ENCODE data around the gene HDAC9.

Gene HDAC9

DNA sequence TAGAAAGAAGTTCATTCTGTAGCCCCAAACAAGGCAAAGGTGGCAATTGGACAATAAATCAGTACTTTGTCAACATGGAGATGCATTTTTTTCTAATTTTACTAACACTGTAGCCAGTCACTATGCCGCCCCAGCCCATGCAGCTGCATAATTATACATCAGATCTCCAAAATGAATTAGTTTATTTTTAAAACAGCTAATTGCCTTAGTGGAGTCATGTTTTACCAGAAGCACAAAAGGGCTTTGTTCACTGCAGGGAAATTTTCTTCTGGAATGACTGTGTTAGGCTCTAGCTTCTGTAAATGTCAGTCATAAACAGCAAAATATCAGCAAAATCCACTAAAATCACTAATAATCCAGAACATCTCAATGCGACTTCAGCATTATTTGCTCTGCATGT is 20.1 kb upstream of the HDAC9 start:
- Histone ChIP-seq H3K36me3 (ENCODE audit: control insufficient read depth in 1 of 2, insufficient read depth in 2 of 2, low read depth in 1 of 2, low read length in 2 of 2) (no peaks in the 10 kb centered on the region), H3K18ac (ENCODE audit: low read depth in 1 of 2, low read length in 2 of 2) (no peak overlapping the region), H3K23ac (ENCODE audit: low read length in 2 of 2) (no peak overlapping the region), H3K27me3 (ENCODE audit: control insufficient read depth in 1 of 2, insufficient read depth in 1 of 2, low read length in 2 of 2) (no peaks in the 10 kb centered on the region), H2BK15ac (ENCODE audit: low read depth, poor library complexity, severe bottlenecking) (no peak overlapping the region), H3K14ac (ENCODE audit: low read length in 2 of 2) (no peak overlapping the region), H3K9ac (ENCODE audit: low read length) (no peak overlapping the region), H3K9me3 (ENCODE audit: control insufficient read depth, low read length) (no peaks in the 10 kb centered on the region), H2AK5ac (ENCODE audit: low read length, severe bottlenecking) (no peak overlapping the region), H3K4me3 (ENCODE audit: insufficient read depth in 1 of 2, low read depth in 1 of 2, low read length in 2 of 2) (no peak overlapping the region), H4K8ac (ENCODE audit: low read length) (no peak overlapping the region), H3K4ac (ENCODE audit: low read depth in 1 of 2, low read length in 2 of 2) (no peak overlapping the region), H3K27ac (ENCODE audit: low read length, poor library complexity, severe bottlenecking) (no peak overlapping the region), H2AFZ (ENCODE audit: low read depth, low read length) (no peak overlapping the region), H2BK120ac (ENCODE audit: low read depth, low read length) (no peak overlapping the region), H3K4me2 (ENCODE audit: low read length, poor library complexity, severe bottlenecking) (no peak overlapping the region), H3K79me1 (replicated peaks; ENCODE audit: low read length, poor library complexity, severe bottlenecking) (no peaks in the 10 kb centered on the region), H3K4me1 (ENCODE audit: control insufficient read depth, insufficient read depth, low read depth, low read length) (no peaks in the 10 kb centered on the region), H2BK5ac (ENCODE audit: low read depth, low read length, poor library complexity, severe bottlenecking) (no peak overlapping the region), H2BK12ac (ENCODE audit: low read length in 2 of 2) (no peak overlapping the region), H4K91ac (ENCODE audit: low read length) (no peak overlapping the region)
- DNase-seq = no peak
- WGBS = 80% methylated on average over 2 of the region's 2 CpGs

DNA sequence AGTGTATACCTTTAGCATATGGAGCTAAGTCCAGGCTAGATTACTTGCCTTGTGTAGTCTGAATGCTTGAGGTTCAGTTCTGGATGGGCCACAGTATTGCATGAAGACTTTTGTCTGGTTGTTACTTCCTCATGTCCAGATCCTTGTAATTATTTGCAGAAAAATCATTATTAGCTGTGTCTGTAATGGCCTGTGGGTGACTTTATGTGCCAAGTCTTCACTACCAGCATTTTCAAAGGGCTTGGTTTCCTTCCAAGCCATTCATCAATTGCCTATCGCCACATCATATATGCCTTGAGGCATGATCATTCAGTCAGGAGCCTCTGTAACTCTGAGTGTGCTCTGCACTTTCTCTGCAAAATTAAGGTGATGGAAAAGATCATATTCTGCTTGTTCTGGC is 13.8 kb upstream of the HDAC9 start:
- no peak overlapping the region for H3K23ac ChIP-seq (ENCODE audit: low read length in 2 of 2)
- no peak overlapping the region for H2BK120ac ChIP-seq (ENCODE audit: low read depth, low read length)
- H2BK5ac ChIP-seq (ENCODE audit: low read depth, low read length, poor library complexity, severe bottlenecking) = no peak overlapping the region
- H3K4me1 ChIP-seq (ENCODE audit: control insufficient read depth, insufficient read depth, low read depth, low read length) = no peaks in the 10 kb centered on the region
- no peak overlapping the region for H2AK5ac ChIP-seq (ENCODE audit: low read length, severe bottlenecking)
- no peak overlapping the region for H2BK12ac ChIP-seq (ENCODE audit: low read length in 2 of 2)
- no peak for DNase-seq
- H4K8ac ChIP-seq (ENCODE audit: low read length) = no peak overlapping the region
- H4K91ac ChIP-seq (ENCODE audit: low read length) = no peak overlapping the region
- H3K18ac ChIP-seq (ENCODE audit: low read depth in 1 of 2, low read length in 2 of 2) = no peak overlapping the region
- no peak overlapping the region for H3K4me2 ChIP-seq (ENCODE audit: low read length, poor library complexity, severe bottlenecking)
- no peak overlapping the region for H3K4ac ChIP-seq (ENCODE audit: low read depth in 1 of 2, low read length in 2 of 2)
- no peak overlapping the region for H2BK15ac ChIP-seq (ENCODE audit: low read depth, poor library complexity, severe bottlenecking)
- H3K9me3 ChIP-seq (ENCODE audit: control insufficient read depth, low read length) = no peaks in the 10 kb centered on the region
- no peak overlapping the region for H3K4me3 ChIP-seq (ENCODE audit: insufficient read depth in 1 of 2, low read depth in 1 of 2, low read length in 2 of 2)
- WGBS = no CpG with 5 or more reads among the region's 1 CpG
- no peaks in the 10 kb centered on the region for H3K27me3 ChIP-seq (ENCODE audit: control insufficient read depth in 1 of 2, insufficient read depth in 1 of 2, low read length in 2 of 2)
- no peaks in the 10 kb centered on the region for H3K36me3 ChIP-seq (ENCODE audit: control insufficient read depth in 1 of 2, insufficient read depth in 2 of 2, low read depth in 1 of 2, low read length in 2 of 2)
- no peak overlapping the region for H3K27ac ChIP-seq (ENCODE audit: low read length, poor library complexity, severe bottlenecking)
- no peaks in the 10 kb centered on the region for H3K79me1 ChIP-seq (replicated peaks; ENCODE audit: low read length, poor library complexity, severe bottlenecking)
- H3K14ac ChIP-seq (ENCODE audit: low read length in 2 of 2) = no peak overlapping the region
- no peak overlapping the region for H2AFZ ChIP-seq (ENCODE audit: low read depth, low read length)
- no peak overlapping the region for H3K9ac ChIP-seq (ENCODE audit: low read length)

DNA sequence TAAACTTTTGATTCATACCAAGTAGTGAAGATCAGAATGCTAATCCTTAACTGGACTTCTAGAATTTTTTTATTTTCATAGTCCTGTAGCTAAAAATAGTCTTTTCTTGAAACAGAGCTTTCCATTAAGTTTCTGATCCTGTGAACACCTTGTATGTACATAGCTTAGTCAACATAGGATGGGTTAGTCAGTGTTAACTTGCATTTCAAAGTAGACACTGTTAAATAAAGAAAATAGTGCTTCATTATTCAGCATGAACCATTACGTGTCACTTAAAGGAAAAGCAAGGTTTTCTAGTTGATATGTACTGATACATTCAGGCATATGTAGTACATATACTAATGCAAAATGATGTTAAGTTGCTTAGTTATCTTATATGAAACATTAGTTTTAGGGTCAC is 7.5 kb upstream of the HDAC9 start:
- Histone ChIP-seq H2AFZ (ENCODE audit: low read depth, low read length) (no peak overlapping the region), H3K4me3 (ENCODE audit: insufficient read depth in 1 of 2, low read depth in 1 of 2, low read length in 2 of 2) (no peak overlapping the region), H2BK12ac (ENCODE audit: low read length in 2 of 2) (no peak overlapping the region), H4K8ac (ENCODE audit: low read length) (no peak overlapping the region), H2AK5ac (ENCODE audit: low read length, severe bottlenecking) (no peak overlapping the region), H3K27me3 (ENCODE audit: control insufficient read depth in 1 of 2, insufficient read depth in 1 of 2, low read length in 2 of 2) (no peaks in the 10 kb centered on the region), H3K9me3 (ENCODE audit: control insufficient read depth, low read length) (no peaks in the 10 kb centered on the region), H2BK15ac (ENCODE audit: low read depth, poor library complexity, severe bottlenecking) (no peak overlapping the region), H2BK120ac (ENCODE audit: low read depth, low read length) (no peak overlapping the region), H3K23ac (ENCODE audit: low read length in 2 of 2) (no peak overlapping the region), H3K4ac (ENCODE audit: low read depth in 1 of 2, low read length in 2 of 2) (no peak overlapping the region), H3K18ac (ENCODE audit: low read depth in 1 of 2, low read length in 2 of 2) (no peak overlapping the region), H4K91ac (ENCODE audit: low read length) (no peak overlapping the region), H3K79me1 (replicated peaks; ENCODE audit: low read length, poor library complexity, severe bottlenecking) (no peaks in the 10 kb centered on the region), H3K27ac (ENCODE audit: low read length, poor library complexity, severe bottlenecking) (no peak overlapping the region), H3K36me3 (ENCODE audit: control insufficient read depth in 1 of 2, insufficient read depth in 2 of 2, low read depth in 1 of 2, low read length in 2 of 2) (no peaks in the 10 kb centered on the region), H3K4me1 (ENCODE audit: control insufficient read depth, insufficient read depth, low read depth, low read length) (no peaks in the 10 kb centered on the region), H3K4me2 (ENCODE audit: low read length, poor library complexity, severe bottlenecking) (no peak overlapping the region), H3K14ac (ENCODE audit: low read length in 2 of 2) (no peak overlapping the region), H3K9ac (ENCODE audit: low read length) (no peak overlapping the region), H2BK5ac (ENCODE audit: low read depth, low read length, poor library complexity, severe bottlenecking) (no peak overlapping the region)
- no CpG with 5 or more reads among the region's 1 CpG for WGBS
- DNase-seq = no peak

DNA sequence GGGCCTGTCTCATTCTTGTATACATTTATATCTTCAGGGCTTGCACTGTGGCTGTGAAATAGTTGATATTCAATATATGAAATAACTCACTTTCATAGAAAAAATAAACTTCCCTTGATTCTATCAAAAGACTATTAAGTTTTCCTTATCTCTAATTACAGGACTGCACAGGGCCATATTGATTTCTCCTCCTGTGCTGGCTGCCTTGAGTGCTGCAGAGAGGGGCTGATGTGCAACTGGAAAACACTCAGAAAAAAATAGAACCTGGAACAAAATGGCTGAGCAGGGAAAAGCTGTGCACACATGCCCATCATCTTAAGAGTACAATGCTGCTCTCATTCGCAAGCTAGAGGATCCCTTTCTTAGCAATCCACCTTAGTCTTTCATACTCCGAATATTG is 5.9 kb upstream of the HDAC9 start:
- Histone ChIP-seq H3K4me1 (ENCODE audit: control insufficient read depth, insufficient read depth, low read depth, low read length) (no peaks in the 10 kb centered on the region), H3K18ac (ENCODE audit: low read depth in 1 of 2, low read length in 2 of 2) (no peak overlapping the region)
- 100% methylated on average over 1 of the region's 2 CpGs for WGBS

More for the DNA sequence above, 5.9 kb upstream of the HDAC9 start:
- Histone ChIP-seq H3K79me1 (replicated peaks; ENCODE audit: low read length, poor library complexity, severe bottlenecking) (no peaks in the 10 kb centered on the region), H2BK120ac (ENCODE audit: low read depth, low read length) (no peak overlapping the region), H3K14ac (ENCODE audit: low read length in 2 of 2) (no peak overlapping the region), H2BK15ac (ENCODE audit: low read depth, poor library complexity, severe bottlenecking) (no peak overlapping the region), H3K27me3 (ENCODE audit: control insufficient read depth in 1 of 2, insufficient read depth in 1 of 2, low read length in 2 of 2) (no peaks in the 10 kb centered on the region), H2BK5ac (ENCODE audit: low read depth, low read length, poor library complexity, severe bottlenecking) (no peak overlapping the region), H3K4me2 (ENCODE audit: low read length, poor library complexity, severe bottlenecking) (no peak overlapping the region), H3K36me3 (ENCODE audit: control insufficient read depth in 1 of 2, insufficient read depth in 2 of 2, low read depth in 1 of 2, low read length in 2 of 2) (no peaks in the 10 kb centered on the region), H2BK12ac (ENCODE audit: low read length in 2 of 2) (no peak overlapping the region), H2AK5ac (ENCODE audit: low read length, severe bottlenecking) (no peak overlapping the region), H3K27ac (ENCODE audit: low read length, poor library complexity, severe bottlenecking) (no peak overlapping the region), H2AFZ (ENCODE audit: low read depth, low read length) (no peak overlapping the region), H3K4me3 (ENCODE audit: insufficient read depth in 1 of 2, low read depth in 1 of 2, low read length in 2 of 2) (no peak overlapping the region), H3K23ac (ENCODE audit: low read length in 2 of 2) (no peak overlapping the region), H3K9me3 (ENCODE audit: control insufficient read depth, low read length) (no peaks in the 10 kb centered on the region), H3K4ac (ENCODE audit: low read depth in 1 of 2, low read length in 2 of 2) (no peak overlapping the region), H4K91ac (ENCODE audit: low read length) (no peak overlapping the region), H3K9ac (ENCODE audit: low read length) (no peak overlapping the region), H4K8ac (ENCODE audit: low read length) (no peak overlapping the region)
- DNase-seq = no peak
